ENCODE results near the gene CFAP91.

GRCh38 chr3:119748991-119749390 lies 46.2 kb downstream of the CFAP91 start:
- no peak for TF ChIP-seq CTCF (IDR thresholded peaks at IDR 0.05; ENCODE audit: extremely low read depth in 1 of 2, insufficient read depth in 1 of 2, low read depth in 1 of 2, low read length in 2 of 2)
- TF ChIP-seq POLR2A (IDR thresholded peaks at IDR 0.05; ENCODE audit: low read depth, low read length) = no peak
- no peak for TF ChIP-seq MYC (IDR thresholded peaks at IDR 0.05; ENCODE audit: low read depth, low read length)
- TF ChIP-seq POLR2AphosphoS5 (IDR thresholded peaks at IDR 0.05; ENCODE audit: insufficient read depth, low read depth, low read length) = no peak
- TF ChIP-seq EZH2 (IDR thresholded peaks at IDR 0.05; ENCODE audit: borderline replicate concordance, low read depth, low read length, severe bottlenecking) = no peak

All from endothelial cell of umbilical vein (primary cell).